BLaER1 (cell line): ENCODE data around the gene SMG6.
"Not testable (repeated sequence)": the region's sequence is repeated elsewhere in the genome, so short reads cannot be mapped to it uniquely, and the experiment has no call there.

Experiments used
- H3K27ac ChIP-seq: shearing (Covaris generic); formaldehyde crosslinking; 2 replicates; pipeline ENCODE4 v1.8.1; 2022
- H3K27me3 ChIP-seq: shearing (Covaris generic); formaldehyde crosslinking; 2 replicates; pipeline ENCODE4 v1.8.1; 2022
- H3K36me3 ChIP-seq: shearing (Covaris generic); formaldehyde crosslinking; 2 replicates; pipeline ENCODE4 v1.8.1; 2022
- H3K4me1 ChIP-seq: shearing (Covaris generic); formaldehyde crosslinking; 2 replicates; pipeline ENCODE4 v1.8.1; 2022
- H3K4me2 ChIP-seq: shearing (Covaris generic); formaldehyde crosslinking; 2 replicates; pipeline ENCODE4 v1.8.1; 2022
- H3K4me3 ChIP-seq: shearing (Covaris generic); formaldehyde crosslinking; 2 replicates; pipeline ENCODE4 v1.8.1; 2022
- H3K9ac ChIP-seq: shearing (Covaris generic); formaldehyde crosslinking; 2 replicates; pipeline ENCODE4 v1.8.1; 2022
- H3K9me3 ChIP-seq: shearing (Covaris generic); formaldehyde crosslinking; 2 replicates; pipeline ENCODE4 v1.8.1; 2022
- H4K20me1 ChIP-seq: shearing (Covaris generic); formaldehyde crosslinking; 2 replicates; pipeline ENCODE4 v1.8.1; 2022
- Cebpa-rat ChIP-seq: shearing (Covaris generic); IDR thresholded peaks from 2 replicates; pipeline ENCODE4 v1.8.1; 2022

SMG6 gene

GRCh38 chr17:2336852-2337543 is 33.4 kb upstream of the SMG6 start, which contains the start of gene SGSM2:
SGSM2 (plus strand) TSS chr17:2337501; CDS start chr17:2337689, 188 bp downstream.
- Histone ChIP-seq H3K36me3 (peaks cover 53% of the 10 kb centered on the region), H3K27me3 (no peaks in the 10 kb centered on the region), H3K4me3 (peak within 1 kb of the TSS; percentile 89), H4K20me1 (peaks cover 57% of the 10 kb centered on the region), H3K9ac (peak within 1 kb of the TSS; percentile 94), H3K27ac (peak within 1 kb of the TSS; percentile 83), H3K4me1 (peaks cover 36% of the 10 kb centered on the region), H3K9me3 (no peaks in the 10 kb centered on the region), H3K4me2 (peak within 1 kb of the TSS; percentile 100)
- TF ChIP-seq Cebpa-rat, result no peak

- Histone ChIP-seq H4K20me1 (peaks cover 62% of the 10 kb centered on the region), H3K9me3 (no peaks in the 10 kb centered on the region), H3K4me2 (peak within 1 kb of the TSS; percentile 100), H3K27ac (peak within 1 kb of the TSS; percentile 83), H3K27me3 (no peaks in the 10 kb centered on the region), H3K4me1 (peaks cover 36% of the 10 kb centered on the region), H3K4me3 (peak within 1 kb of the TSS; percentile 89), H3K9ac (peak within 1 kb of the TSS; percentile 94), H3K36me3 (peaks cover 53% of the 10 kb centered on the region)
- no peak for TF ChIP-seq Cebpa-rat
These were observed 32.7 kb upstream of the SMG6 start, which contains the start of gene TSR1 for GRCh38 chr17:2336215-2336851. TSR1 (minus strand) TSS chr17:2336457; CDS start chr17:2336427, 30 bp downstream.

- Histone ChIP-seq H3K9me3 (no peaks in the 10 kb centered on the region), H3K4me3 (peak overlapping the region; percentile 89), H3K4me1 (peaks cover 36% of the 10 kb centered on the region), H3K4me2 (peak overlapping the region; percentile 100), H4K20me1 (peaks cover 62% of the 10 kb centered on the region), H3K27ac (peak overlapping the region; percentile 83), H3K9ac (peak overlapping the region; percentile 94), H3K27me3 (no peaks in the 10 kb centered on the region), H3K36me3 (peaks cover 53% of the 10 kb centered on the region)
- TF ChIP-seq Cebpa-rat, result no peak
These were observed 32.2 kb upstream of the SMG6 start for GRCh38 chr17:2335726-2336214.

- Histone ChIP-seq H3K4me1 (peaks cover 17% of the 10 kb centered on the region), H3K27ac (no peak overlapping the region), H3K9me3 (no peaks in the 10 kb centered on the region), H3K4me2 (no peak overlapping the region), H3K27me3 (no peaks in the 10 kb centered on the region), H3K36me3 (peaks cover 93% of the 10 kb centered on the region), H3K4me3 (no peak overlapping the region), H3K9ac (no peak overlapping the region), H4K20me1 (peaks cover 81% of the 10 kb centered on the region)
- TF ChIP-seq Cebpa-rat, result no peak
These were observed 27.7 kb upstream of the SMG6 start for GRCh38 chr17:2331303-2331702.

- Histone ChIP-seq H3K36me3 (peaks cover 97% of the 10 kb centered on the region), H3K4me1 (no peaks in the 10 kb centered on the region), H4K20me1 (peaks cover 33% of the 10 kb centered on the region)
These were observed 20.2 kb upstream of the SMG6 start for GRCh38 chr17:2323629-2324314.

GRCh38 chr17:2321399-2321798 is 17.8 kb upstream of the SMG6 start:
- peaks cover 77% of the 10 kb centered on the region for H3K36me3 ChIP-seq
- H3K4me2 ChIP-seq, result no peak overlapping the region
- H3K9ac ChIP-seq, result no peak overlapping the region
- no peak overlapping the region for H3K27ac ChIP-seq
- no peaks in the 10 kb centered on the region for H3K27me3 ChIP-seq
- TF ChIP-seq Cebpa-rat, result no peak
- H4K20me1 ChIP-seq, result peaks cover 9% of the 10 kb centered on the region
- no peaks in the 10 kb centered on the region for H3K4me1 ChIP-seq
- no peaks in the 10 kb centered on the region for H3K9me3 ChIP-seq
- H3K4me3 ChIP-seq, result no peak overlapping the region

More at GRCh38 chr17:2323629-2324314, 20.2 kb upstream of the SMG6 start:
- H3K4me3 ChIP-seq, result no peak overlapping the region
- no peak overlapping the region for H3K9ac ChIP-seq
- no peak for TF ChIP-seq Cebpa-rat
- no peak overlapping the region for H3K4me2 ChIP-seq
- no peak overlapping the region for H3K27ac ChIP-seq
- H3K27me3 ChIP-seq, result no peaks in the 10 kb centered on the region
- H3K9me3 ChIP-seq, result no peaks in the 10 kb centered on the region

- no peak overlapping the region for H3K9ac ChIP-seq
These were observed 15.5 kb upstream of the SMG6 start for GRCh38 chr17:2319051-2319450.

GRCh38 chr17:2317796-2318195 is 14.2 kb upstream of the SMG6 start:
- H4K20me1 ChIP-seq, result no peaks in the 10 kb centered on the region; the same call in 1 of the 2 replicates
- H3K4me3 ChIP-seq, result no peak overlapping the region
- H3K9me3 ChIP-seq, result no peaks in the 10 kb centered on the region
- no peak overlapping the region for H3K9ac ChIP-seq
- peaks cover 41% of the 10 kb centered on the region for H3K36me3 ChIP-seq
- no peak overlapping the region for H3K4me2 ChIP-seq
- no peak for TF ChIP-seq Cebpa-rat
- H3K4me1 ChIP-seq, result no peaks in the 10 kb centered on the region
- H3K27me3 ChIP-seq, result no peaks in the 10 kb centered on the region
- no peak overlapping the region for H3K27ac ChIP-seq

More at GRCh38 chr17:2319051-2319450, 15.5 kb upstream of the SMG6 start:
- H3K4me3 ChIP-seq, result no peak overlapping the region
- H4K20me1 ChIP-seq, result no peaks in the 10 kb centered on the region; the same call in 1 of the 2 replicates
- no peak overlapping the region for H3K4me2 ChIP-seq
- no peaks in the 10 kb centered on the region for H3K27me3 ChIP-seq
- no peak overlapping the region for H3K27ac ChIP-seq
- no peaks in the 10 kb centered on the region for H3K9me3 ChIP-seq
- H3K4me1 ChIP-seq, result no peaks in the 10 kb centered on the region
- peaks cover 53% of the 10 kb centered on the region for H3K36me3 ChIP-seq
- no peak for TF ChIP-seq Cebpa-rat

GRCh38 chr17:2316916-2317205 is 13.3 kb upstream of the SMG6 start:
- H3K27me3 ChIP-seq, H3K9ac ChIP-seq, H3K4me1 ChIP-seq, H3K4me2 ChIP-seq, H3K27ac ChIP-seq, H4K20me1 ChIP-seq, H3K9me3 ChIP-seq, H3K4me3 ChIP-seq: not testable (repeated sequence)
- H3K36me3 ChIP-seq, result peaks cover 31% of the 10 kb centered on the region

GRCh38 chr17:2312736-2313135 is 9.2 kb upstream of the SMG6 start:
- Histone ChIP-seq H3K4me3 (no peak overlapping the region), H3K36me3 (0 out of 2 replicates have a peak, but pooled peaks cover 12% of the 10 kb centered on the region), H3K4me2 (no peak overlapping the region), H3K4me1 (no peaks in the 10 kb centered on the region), H3K9me3 (no peaks in the 10 kb centered on the region), H3K27me3 (no peaks in the 10 kb centered on the region), H3K27ac (no peak overlapping the region), H3K9ac (no peak overlapping the region), H4K20me1 (no peaks in the 10 kb centered on the region)
- no peak for TF ChIP-seq Cebpa-rat
